Neural cell (in vitro differentiated cells): ENCODE data around the gene OR4B1. TPM values are rescaled to one million over a fixed set of nuclear protein-coding genes. Genes with fewer than 3 reads are reported as not detected.

Source experiments
- H2AFZ ChIP-seq: fragments of 200-600, 300-800 bp; sonication (generic), shearing (Covaris generic); 2 replicates; pipeline ENCODE4 v1.6.0; 2014; ENCODE audit warnings: low read depth, mild to moderate bottlenecking, antibody characterized with exemption, low read length, moderate library complexity
- H3F3A ChIP-seq: fragments of 200-600 bp; shearing (Covaris generic); 2 replicates; pipeline ENCODE4 v1.6.1; 2016; ENCODE audit warnings: mild to moderate bottlenecking, moderate library complexity, mixed read lengths, antibody characterized with exemption, low read length; ENCODE audit not compliant: insufficient read depth, poor library complexity, severe bottlenecking
- H3K27ac ChIP-seq: fragments of 200-600, 300-800 bp; sonication (generic), shearing (Covaris generic); 2 replicates; pipeline ENCODE4 v1.5.1; 2014; ENCODE audit warnings: mild to moderate bottlenecking, low read length, moderate library complexity
- H3K27me3 ChIP-seq: fragments of 300-800, 200-600 bp; sonication (generic), shearing (Covaris generic); 2 replicates; pipeline ENCODE4 v1.6.0; 2014; ENCODE audit warnings: mild to moderate bottlenecking, low read depth, low read length, moderate library complexity; ENCODE audit not compliant: insufficient read depth
- H3K36me3 ChIP-seq: fragments of 300-800, 200-600 bp; sonication (generic), shearing (Covaris generic); 2 replicates; pipeline ENCODE4 v1.5.1; 2014; ENCODE audit warnings: mild to moderate bottlenecking, antibody characterized with exemption, low read length, moderate library complexity; ENCODE audit not compliant: insufficient read depth
- H3K4me2 ChIP-seq: fragments of 300-800, 200-600 bp; sonication (generic), shearing (Covaris generic); 2 replicates; pipeline ENCODE4 v1.6.0; 2014; ENCODE audit warnings: mild to moderate bottlenecking, low read length
- H3K4me3 ChIP-seq: fragments of 300-800, 200-600 bp; sonication (generic), shearing (Covaris generic); 2 replicates; pipeline ENCODE4 v1.5.1; 2014; ENCODE audit warnings: mild to moderate bottlenecking, low read length, moderate library complexity
- H3K79me2 ChIP-seq: fragments of 200-600 bp; shearing (Covaris generic); replicated peaks from 2 replicates; pipeline ENCODE4 v1.6.0; 2014; ENCODE audit warnings: mild to moderate bottlenecking, low read length, moderate library complexity; ENCODE audit not compliant: insufficient read depth
- H3K9ac ChIP-seq: fragments of 300-800, 200-600 bp; sonication (generic), shearing (Covaris generic); 2 replicates; pipeline ENCODE4 v1.6.1; 2016; ENCODE audit warnings: mild to moderate bottlenecking, low read length, mixed read lengths
- H3K9me2 ChIP-seq: fragments of 200-600 bp; shearing (Covaris generic); 2 replicates; pipeline ENCODE4 v1.6.1; 2016; ENCODE audit warnings: mild to moderate bottlenecking, low read length, mixed read lengths; ENCODE audit not compliant: insufficient read depth
- H3K9me3 ChIP-seq: fragments of 200-600, 300-800 bp; sonication (generic), shearing (Covaris generic); 2 replicates; pipeline ENCODE4 v1.6.1; 2016; ENCODE audit warnings: mild to moderate bottlenecking, mixed run types, low read length, moderate library complexity, mixed read lengths
- H4K20me1 ChIP-seq: fragments of 200-600 bp; shearing (Covaris generic); 2 replicates; pipeline ENCODE4 v1.6.1; 2016; ENCODE audit warnings: mild to moderate bottlenecking, mixed run types; ENCODE audit not compliant: insufficient read depth
- CTCF ChIP-seq: fragments of 450-650 bp; IDR thresholded peaks from 2 replicates; pipeline ENCODE4 v1.5.1; 2014; ENCODE audit warnings: antibody characterized with exemption, mild to moderate bottlenecking, moderate library complexity; ENCODE audit not compliant: poor library complexity, severe bottlenecking
- EP300 ChIP-seq: fragments of 450-650 bp; conservative IDR thresholded peaks from 2 replicates; pipeline ENCODE4 v1.6.1; 2014; ENCODE audit warnings: antibody characterized with exemption, mild to moderate bottlenecking, moderate library complexity; ENCODE audit not compliant: poor library complexity, severe bottlenecking
- EZH2 ChIP-seq: fragments of 200-600, 300-800 bp; shearing (Covaris generic), sonication (generic); IDR thresholded peaks from 2 replicates; pipeline ENCODE4 v1.6.1; 2014; ENCODE audit warnings: antibody characterized with exemption, low read length, borderline replicate concordance, mild to moderate bottlenecking; ENCODE audit not compliant: insufficient read depth, poor library complexity, severe bottlenecking
- MXI1 ChIP-seq: fragments of 450-650 bp; conservative IDR thresholded peaks from 2 replicates; pipeline ENCODE4 v1.6.1; 2014; ENCODE audit warnings: antibody characterized with exemption, mild to moderate bottlenecking; ENCODE audit not compliant: poor library complexity, severe bottlenecking
- POLR2AphosphoS5 ChIP-seq: IDR thresholded peaks from 2 replicates; pipeline ENCODE4 v1.6.1; 2012
- RAD21 ChIP-seq: fragments of 450-650 bp; conservative IDR thresholded peaks from 2 replicates; pipeline ENCODE4 v1.6.1; 2014; ENCODE audit warnings: antibody characterized with exemption, mild to moderate bottlenecking, moderate library complexity
- SMC3 ChIP-seq: fragments of 450-650 bp; conservative IDR thresholded peaks from 2 replicates; pipeline ENCODE4 v1.6.1; 2014; ENCODE audit warnings: antibody characterized with exemption, mild to moderate bottlenecking, moderate library complexity; ENCODE audit not compliant: poor library complexity
- TAF1 ChIP-seq: IDR thresholded peaks from 2 replicates; pipeline ENCODE4 v1.6.1; 2012; ENCODE audit warnings: low read depth
- polyA plus RNA-seq: library from polyadenylated mRNA; depleted of rRNA; stranded (reverse); fragments of >200 nt; gene quantifications from 2 replicates; pipeline ENCODE4 v1.2.3, GENCODE V29; 2014
- TF ChIP-seq, protein P1 (sequence below): IDR thresholded peaks from 2 replicates; pipeline ENCODE4 v1.6.1; 2012; ENCODE audit warnings: borderline replicate concordance

OR4B1 gene
- polyA plus RNA-seq, 1 donor from 2014 or later = not detected

GRCh38 chr11:48207881-48208280, 8.7 kb upstream of the OR4B1 start:
- no peaks in the 10 kb centered on the region for H3K9me3 ChIP-seq
- H4K20me1 ChIP-seq = no peaks in the 10 kb centered on the region
- H2AFZ ChIP-seq = no peak overlapping the region

GRCh38 chr11:48210052-48210451, 6.6 kb upstream of the OR4B1 start:
- Histone ChIP-seq H4K20me1 (no peaks in the 10 kb centered on the region), H3K9me3 (no peaks in the 10 kb centered on the region), H3K4me3 (no peak overlapping the region), H3K27me3 (no peaks in the 10 kb centered on the region), H3K36me3 (no peaks in the 10 kb centered on the region), H3K9me2 (no peaks in the 10 kb centered on the region), H3K9ac (no peak overlapping the region), H3K27ac (no peak overlapping the region), H3F3A (no peaks in the 10 kb centered on the region), H2AFZ (no peak overlapping the region), H3K79me2 (no peaks in the 10 kb centered on the region), H3K4me2 (no peak overlapping the region)
- TF ChIP-seq EP300 (no peak), CTCF (no peak), EZH2 (no peak)
- TF ChIP-seq, protein P1, sequence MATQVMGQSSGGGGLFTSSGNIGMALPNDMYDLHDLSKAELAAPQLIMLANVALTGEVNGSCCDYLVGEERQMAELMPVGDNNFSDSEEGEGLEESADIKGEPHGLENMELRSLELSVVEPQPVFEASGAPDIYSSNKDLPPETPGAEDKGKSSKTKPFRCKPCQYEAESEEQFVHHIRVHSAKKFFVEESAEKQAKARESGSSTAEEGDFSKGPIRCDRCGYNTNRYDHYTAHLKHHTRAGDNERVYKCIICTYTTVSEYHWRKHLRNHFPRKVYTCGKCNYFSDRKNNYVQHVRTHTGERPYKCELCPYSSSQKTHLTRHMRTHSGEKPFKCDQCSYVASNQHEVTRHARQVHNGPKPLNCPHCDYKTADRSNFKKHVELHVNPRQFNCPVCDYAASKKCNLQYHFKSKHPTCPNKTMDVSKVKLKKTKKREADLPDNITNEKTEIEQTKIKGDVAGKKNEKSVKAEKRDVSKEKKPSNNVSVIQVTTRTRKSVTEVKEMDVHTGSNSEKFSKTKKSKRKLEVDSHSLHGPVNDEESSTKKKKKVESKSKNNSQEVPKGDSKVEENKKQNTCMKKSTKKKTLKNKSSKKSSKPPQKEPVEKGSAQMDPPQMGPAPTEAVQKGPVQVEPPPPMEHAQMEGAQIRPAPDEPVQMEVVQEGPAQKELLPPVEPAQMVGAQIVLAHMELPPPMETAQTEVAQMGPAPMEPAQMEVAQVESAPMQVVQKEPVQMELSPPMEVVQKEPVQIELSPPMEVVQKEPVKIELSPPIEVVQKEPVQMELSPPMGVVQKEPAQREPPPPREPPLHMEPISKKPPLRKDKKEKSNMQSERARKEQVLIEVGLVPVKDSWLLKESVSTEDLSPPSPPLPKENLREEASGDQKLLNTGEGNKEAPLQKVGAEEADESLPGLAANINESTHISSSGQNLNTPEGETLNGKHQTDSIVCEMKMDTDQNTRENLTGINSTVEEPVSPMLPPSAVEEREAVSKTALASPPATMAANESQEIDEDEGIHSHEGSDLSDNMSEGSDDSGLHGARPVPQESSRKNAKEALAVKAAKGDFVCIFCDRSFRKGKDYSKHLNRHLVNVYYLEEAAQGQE = no peak

More at GRCh38 chr11:48207881-48208280, 8.7 kb upstream of the OR4B1 start:
- Histone ChIP-seq H3K9ac (no peak overlapping the region), H3K79me2 (no peaks in the 10 kb centered on the region), H3K27me3 (no peaks in the 10 kb centered on the region), H3K36me3 (no peaks in the 10 kb centered on the region), H3K27ac (no peak overlapping the region), H3K4me3 (no peak overlapping the region), H3K9me2 (no peaks in the 10 kb centered on the region), H3K4me2 (no peak overlapping the region), H3F3A (no peaks in the 10 kb centered on the region)
- TF ChIP-seq EP300 (no peak), RAD21 (no peak), SMC3 (no peak), POLR2AphosphoS5 (no peak), TAF1 (no peak), EZH2 (no peak), MXI1 (no peak)
- TF ChIP-seq, protein P1 = no peak
